GM13977 (cell line): Measurements from ENCODE around the gene OR2H2.

Experiments used
- DNase-seq: peaks from one replicate; pipeline ENCODE4 v3.0.0; 2012; ENCODE audit warnings: low spot score
- CTCF ChIP-seq: IDR thresholded peaks from 2 replicates; pipeline ENCODE4 v1.5.1; 2012; ENCODE audit warnings: mild to moderate bottlenecking, control low read depth; ENCODE audit not compliant: insufficient read depth; ENCODE audit errors: extremely low read depth, missing control alignments
- in situ Hi-C: fragments of 300-500 bp; cut with MboI; formaldehyde crosslinking; loops from one replicate; pipeline ENCODE4 v1.12.0; 2022; ENCODE audit warnings: low sequenced_read_pairs, low pct_unique_long_range_greater_than_20kb, mixed read lengths, inconsistent platforms; ENCODE audit not compliant: unreplicated experiment

Gene OR2H2

GRCh38 chr6:29584821-29585220 lies at the start of gene OR2H2:
Gene OR2H2, plus strand, starts transcription at chr6:29585121. Its CDS starts 2,824 bp downstream, at chr6:29587945.
- TF ChIP-seq CTCF, result no peak
- no peak for DNase-seq
- in situ Hi-C loops, result loop anchor here (25.0 kb wide), 1 partner anchor 898 kb away; no protein-coding TSS in a partner anchor

- no peak for TF ChIP-seq CTCF
- in situ Hi-C loops, result no loop called here
- no peak for DNase-seq
Measured at GRCh38 chr6:29537714-29538403, 47.1 kb upstream of the OR2H2 start.

DNA sequence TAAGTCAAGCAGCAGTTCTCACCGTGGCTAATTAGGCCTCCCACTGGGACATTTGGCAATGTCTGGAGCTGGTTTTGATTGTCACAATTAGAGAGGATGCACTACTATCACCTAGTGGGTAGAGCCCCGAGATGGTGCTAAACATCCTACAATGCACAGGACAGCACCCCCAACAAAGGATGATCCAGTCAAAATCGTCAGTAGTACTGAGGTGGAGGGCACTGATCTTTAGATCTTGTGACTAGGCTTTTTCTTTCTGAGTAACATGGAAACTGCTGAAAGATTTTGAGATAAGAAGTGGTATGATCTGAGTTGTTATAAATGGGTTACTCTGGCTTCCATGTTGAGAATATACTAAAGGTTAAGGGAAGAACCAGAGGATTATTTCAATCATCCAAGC lies 37.3 kb upstream of the OR2H2 start:
- in situ Hi-C loops, result no loop called here
- TF ChIP-seq CTCF, result no peak
- no peak for DNase-seq

- in situ Hi-C loops, result no loop called here
- no peak for TF ChIP-seq CTCF
- peak; percentile 88 for DNase-seq
Measured at GRCh38 chr6:29552512-29553051, 32.3 kb upstream of the OR2H2 start.

GRCh38 chr6:29553268-29554057 lies 31.5 kb upstream of the OR2H2 start:
- no peak for TF ChIP-seq CTCF
- peak; percentile 49 for DNase-seq
- in situ Hi-C loops, result no loop called here

DNA sequence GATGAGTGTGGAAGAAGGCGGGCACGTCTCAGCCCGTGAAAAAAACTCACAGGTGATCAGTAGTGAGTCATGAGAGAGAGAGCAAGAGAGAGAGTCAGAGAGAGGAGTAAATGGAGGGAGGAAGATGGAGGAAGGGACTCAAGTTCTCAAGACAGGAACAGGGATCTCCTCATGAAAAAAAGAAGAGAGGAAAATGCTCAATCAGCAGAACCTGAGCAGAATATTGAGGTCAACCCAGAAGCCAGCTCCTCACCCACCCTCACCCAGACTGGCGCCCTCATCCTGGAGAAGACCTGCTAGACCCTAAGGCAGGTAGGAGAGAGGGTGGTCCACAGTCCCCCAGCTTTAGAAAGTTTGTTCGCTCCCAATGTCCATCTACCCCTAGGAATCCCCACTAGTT lies 30.2 kb upstream of the OR2H2 start:
- in situ Hi-C loops, result no loop called here
- TF ChIP-seq CTCF, result no peak
- DNase-seq, result no peak
